ENCODE measurements around the gene TOR1AIP1.
A peak's percentile ranks its signal among the peaks of the same experiment; 100 is the strongest.
"Not testable (repeated sequence)": the region's sequence is repeated elsewhere in the genome, so short reads cannot be mapped to it uniquely, and the experiment has no call there.

Gene TOR1AIP1

DNA sequence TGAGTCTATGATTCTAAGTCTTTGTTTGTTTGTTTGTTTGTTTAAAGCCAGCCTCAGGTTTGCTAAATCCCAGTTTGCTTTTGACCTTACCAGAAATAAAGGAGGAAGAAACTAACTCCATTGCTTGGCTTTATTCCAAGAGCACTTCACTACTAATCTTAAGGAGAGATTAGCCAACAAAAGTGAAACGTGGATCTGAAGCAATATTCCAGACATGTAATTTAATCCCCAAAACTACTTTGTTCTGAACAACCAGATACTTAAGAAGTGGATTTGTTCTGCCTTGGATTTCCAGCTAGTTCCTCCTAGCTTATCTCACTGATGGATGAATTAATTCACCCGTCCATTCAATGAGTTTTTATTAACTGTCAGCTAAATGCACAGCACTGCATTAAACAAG lies 56.7 kb downstream of the TOR1AIP1 start:
- DNase-seq, result no peak

DNA sequence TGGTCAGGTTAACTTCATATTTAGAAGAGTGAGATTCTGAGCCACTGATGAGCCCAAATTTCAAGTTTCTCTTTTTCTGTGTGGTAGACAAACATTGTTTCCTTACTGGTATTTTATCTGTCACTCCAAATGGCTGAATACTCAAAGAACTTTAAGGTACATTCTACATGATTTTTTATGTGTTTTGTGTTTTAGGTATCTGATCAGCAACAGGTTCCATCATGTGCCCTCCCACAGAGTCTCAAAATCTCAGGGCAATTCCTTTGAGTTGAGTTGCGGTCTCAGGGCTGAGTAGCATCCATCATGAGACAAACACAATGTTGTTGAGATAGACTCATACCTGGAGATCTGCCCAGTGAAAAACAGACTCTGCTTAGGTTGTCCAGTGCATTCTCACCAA lies 57.9 kb downstream of the TOR1AIP1 start:
- no peak for DNase-seq

DNA sequence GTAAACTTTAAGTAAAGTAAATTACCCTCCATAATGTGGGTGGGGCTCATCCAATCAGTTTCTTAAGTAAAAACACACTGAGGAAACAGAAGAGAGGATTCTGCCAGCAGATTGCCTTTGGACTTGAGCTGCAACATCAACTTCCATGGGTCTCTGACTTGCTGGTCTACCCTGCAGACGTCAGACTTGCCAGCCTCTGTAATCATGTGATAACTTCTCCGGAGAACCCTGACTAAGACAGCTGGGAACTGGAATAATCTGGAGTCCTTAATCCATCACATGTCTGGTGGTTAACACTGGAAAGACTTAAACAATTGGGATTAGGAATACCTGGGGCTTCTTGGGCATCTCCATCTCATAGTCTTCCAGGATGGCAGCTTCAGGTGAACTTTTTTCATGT lies 59.4 kb downstream of the TOR1AIP1 start:
- no peak for DNase-seq

DNA sequence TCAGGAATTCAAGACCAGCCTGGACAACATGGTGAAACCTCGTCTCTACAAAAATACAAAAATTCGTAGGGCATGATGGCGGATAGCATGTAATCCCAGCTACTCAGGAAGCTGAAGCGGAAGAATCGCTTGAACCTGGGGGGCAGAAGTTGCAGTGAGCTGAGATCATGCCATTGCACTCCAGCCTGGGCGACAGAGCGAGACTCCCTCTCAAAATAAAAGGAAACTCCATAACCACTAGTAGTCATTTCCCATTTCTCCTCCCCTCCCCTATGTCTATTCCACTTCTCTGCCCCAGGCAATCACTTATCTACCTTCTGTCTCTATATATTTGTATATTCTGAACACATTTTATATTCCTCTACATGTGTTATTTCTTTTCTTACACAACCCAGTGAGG lies 68.6 kb downstream of the TOR1AIP1 start:
- DNase-seq, result no peak

DNA sequence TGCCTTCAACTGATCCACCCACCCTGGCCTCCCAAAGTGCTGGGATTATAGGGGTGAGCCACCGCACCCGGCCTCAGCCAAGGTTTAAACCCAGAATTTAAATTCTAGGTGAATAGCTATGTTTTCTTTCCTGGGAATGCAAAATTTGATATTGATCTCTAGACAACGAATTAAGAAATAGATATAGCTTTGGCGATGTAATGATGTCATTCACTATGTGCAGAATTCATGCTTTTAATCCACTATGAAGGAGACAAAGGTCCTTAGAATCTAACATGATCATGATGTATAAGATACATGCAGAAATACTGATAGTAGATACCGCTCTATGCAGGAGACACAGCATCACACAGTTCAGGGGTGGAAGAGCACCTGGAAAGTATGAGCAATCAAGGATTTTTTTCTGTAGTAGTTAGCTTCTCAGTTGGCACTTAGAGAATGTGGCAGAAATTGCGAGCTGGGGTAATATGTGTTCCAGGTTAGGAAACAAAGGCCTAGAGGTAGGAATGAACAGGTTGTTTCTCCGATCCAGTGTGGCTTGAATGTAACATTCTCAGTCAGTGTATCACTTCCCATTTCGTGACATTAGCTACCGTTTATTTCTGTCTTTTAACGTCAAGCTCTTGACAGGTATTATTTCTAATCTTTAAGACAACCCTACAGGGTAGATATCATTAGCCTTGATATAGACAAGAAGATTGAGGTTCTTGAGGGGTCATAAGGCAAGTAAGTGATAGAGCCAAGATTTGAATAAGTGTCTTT lies 69.5 kb downstream of the TOR1AIP1 start:
- DNase-seq, result no peak

DNA sequence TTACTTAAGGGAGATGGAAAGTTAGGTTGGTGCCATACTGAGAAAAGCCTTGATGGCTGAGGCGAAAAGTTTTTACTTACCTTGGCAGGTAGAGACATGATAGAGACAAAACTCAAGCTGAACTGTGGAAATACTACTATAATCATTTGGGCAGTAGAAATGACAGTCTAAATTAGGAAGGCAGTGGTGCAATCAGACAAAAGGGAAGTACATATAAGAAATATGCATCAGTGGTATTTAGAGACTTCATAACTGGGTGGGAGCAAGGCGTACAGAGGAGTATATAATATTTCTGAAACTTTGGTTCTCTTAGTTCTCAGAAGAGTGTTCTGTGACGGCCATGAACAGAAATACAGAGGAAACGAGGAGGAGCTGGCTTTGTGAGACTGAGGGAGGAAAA lies 70.1 kb downstream of the TOR1AIP1 start:
- no peak for DNase-seq

DNA sequence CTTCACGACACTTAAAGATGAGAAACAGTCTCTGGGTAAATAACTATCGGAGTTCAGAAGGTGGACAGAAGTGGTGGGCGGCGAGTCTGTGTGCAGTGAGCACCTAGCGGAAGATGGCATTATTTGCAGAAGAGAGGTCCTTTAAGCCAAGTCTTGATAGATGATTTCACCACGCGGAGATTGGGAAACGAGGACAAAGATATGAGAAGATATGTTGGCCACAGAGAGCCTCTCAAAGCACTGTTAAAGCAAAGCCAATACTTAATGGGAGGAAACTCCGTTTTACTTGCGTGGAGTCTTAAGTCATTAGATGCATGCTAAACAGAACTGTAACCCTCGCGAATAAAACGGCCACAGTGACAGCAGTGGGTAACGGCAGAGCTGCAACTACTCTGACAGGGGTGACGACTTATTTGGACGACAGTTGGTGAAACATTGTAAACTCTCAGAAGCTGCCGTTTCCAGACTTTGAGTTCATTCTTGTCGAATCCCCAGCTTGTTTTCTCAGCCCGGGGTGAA lies 71.9 kb downstream of the TOR1AIP1 start:
- peak; percentile 50 for DNase-seq

DNA sequence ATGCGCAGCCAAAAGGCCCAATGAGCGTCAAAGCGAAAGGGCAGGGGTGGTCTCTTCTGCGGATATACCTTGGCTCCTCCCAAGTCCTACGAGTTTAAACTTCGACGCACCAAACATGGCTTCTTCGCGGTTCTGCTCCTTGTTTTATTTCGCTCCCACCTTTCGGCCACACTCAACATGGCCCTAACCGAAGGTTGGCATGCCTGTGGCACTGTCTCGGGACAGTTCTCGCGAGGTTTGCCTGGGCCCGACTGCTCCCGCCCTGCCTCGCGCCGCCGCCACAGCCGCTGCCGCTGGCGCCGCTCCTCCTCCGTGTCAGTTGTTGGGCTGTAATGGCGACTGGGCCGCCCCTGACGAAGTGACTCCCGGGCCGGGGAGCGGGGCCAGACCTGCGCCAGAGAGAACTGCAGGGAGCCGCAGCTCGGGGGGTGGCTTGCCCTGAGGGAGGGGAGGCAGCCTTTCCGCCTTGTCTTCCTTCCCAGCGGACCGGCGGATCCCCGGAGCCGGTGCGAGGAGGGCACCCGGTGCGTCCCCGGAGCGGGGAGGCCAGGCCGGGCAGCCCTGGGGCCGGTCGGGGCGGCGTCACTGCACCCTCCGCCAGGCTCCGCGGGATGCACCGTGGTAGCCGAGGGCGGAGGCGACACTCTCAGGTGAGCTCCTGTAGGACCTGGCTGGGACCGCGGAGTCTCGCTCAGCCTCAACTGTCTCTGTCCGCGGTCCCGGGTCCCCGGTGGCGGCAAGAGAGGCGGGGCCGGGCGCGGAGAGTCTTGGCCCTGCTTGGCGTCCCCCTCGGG lies 72.6 kb downstream of the TOR1AIP1 start, which contains the start of gene CEP350:
CEP350 (plus strand) TSS at position 318 of the 794 bp plus-strand sequence. CDS start 31,372 bp downstream, outside the sequence.
- peak; percentile 99 for DNase-seq

DNA sequence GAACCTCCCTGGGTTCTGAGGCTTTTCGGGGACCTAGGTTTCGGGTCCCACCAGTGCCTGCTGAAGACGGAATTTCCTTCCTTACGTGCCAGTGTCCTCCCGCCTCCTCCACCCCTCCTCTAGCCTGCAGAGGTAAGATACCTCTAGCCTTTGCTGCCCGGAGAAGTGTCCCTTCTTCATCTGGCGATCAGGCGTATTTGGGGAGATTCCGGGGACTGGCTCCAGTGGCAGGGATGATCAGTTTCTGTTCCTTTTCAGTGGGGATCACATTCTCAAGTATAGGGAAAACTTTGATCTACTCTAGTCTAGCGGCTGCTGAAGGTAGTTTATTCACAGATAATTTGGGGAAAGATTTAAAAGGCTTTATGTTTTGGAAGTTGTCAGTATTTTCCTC lies 73.2 kb downstream of the TOR1AIP1 start:
- DNase-seq, result peak; percentile 53

DNA sequence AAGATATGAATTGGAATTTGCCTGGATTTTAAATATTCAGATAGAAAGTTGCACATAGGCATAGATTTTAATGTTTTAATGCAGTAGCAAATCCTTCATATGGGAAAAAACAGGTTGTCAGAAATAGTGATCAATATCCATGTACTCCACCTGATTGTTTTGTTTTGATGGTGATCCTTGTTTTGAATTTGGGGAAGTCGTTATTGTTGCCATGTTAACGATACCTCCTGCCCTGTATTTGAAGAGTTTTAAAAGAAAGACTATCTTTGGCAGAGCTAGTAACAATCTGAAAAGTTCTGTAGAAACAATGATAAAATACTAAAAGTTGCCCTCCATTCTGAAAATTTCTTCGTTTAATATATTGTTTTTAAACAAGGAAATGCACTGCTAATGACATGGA lies 73.6 kb downstream of the TOR1AIP1 start:
- no peak for DNase-seq

DNA sequence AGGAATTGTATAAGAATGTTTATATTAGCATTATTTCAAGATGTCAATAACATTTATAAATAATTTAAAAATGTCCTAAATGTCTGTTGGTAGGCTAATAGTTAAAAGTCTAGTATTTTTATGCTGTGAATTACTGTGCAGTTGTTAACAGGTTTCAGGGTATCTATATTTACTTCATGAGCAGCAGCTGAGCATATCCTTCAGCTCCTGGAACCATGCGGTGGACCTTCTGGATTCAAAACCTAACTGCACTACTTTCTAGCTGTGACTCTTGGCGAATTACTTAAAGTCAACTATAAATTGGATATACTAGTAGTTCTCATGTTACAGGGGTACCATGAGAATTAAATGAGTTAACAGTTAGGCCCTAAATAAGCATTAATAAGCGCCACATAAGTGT lies 76.3 kb downstream of the TOR1AIP1 start:
- no peak for DNase-seq

DNA sequence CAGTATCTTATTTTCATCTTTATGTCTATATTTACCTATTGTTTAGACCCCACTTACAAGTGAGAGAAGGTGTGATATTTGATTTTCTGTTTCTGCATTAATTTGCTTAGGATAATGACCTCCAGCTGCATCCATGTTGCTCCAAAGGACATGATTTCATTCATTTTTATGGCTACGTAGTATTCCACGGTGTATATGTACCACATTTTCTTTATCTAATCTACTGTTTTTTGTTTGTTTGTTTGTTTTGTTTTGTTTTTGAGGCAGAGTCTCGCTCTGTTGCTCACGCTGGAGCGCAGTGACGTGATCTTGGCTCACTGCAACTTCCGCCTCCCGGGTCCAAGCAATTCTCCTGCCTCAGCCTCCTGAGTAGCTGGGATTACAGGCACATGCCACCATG lies 80.1 kb downstream of the TOR1AIP1 start:
- not testable (repeated sequence) for DNase-seq

DNA sequence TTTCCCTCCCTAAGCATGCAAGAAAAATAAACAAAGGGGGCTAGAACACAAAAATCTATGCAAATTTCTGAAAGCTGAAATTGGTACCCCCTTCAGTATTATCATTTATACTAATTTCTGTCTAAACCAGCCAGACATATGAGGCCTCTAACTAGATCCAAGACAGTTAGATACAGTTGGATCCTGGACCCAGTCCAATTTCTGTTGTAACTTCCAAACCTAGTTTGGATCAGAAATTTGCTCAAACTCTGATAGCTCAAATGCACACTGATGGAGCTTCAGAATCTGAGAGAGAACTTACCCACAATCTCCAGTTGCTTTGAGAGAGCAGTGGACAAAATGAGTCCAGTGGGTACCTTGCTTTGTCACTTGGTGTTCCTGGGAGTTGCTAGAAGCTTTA lies 84.5 kb downstream of the TOR1AIP1 start:
- no peak for DNase-seq

DNA sequence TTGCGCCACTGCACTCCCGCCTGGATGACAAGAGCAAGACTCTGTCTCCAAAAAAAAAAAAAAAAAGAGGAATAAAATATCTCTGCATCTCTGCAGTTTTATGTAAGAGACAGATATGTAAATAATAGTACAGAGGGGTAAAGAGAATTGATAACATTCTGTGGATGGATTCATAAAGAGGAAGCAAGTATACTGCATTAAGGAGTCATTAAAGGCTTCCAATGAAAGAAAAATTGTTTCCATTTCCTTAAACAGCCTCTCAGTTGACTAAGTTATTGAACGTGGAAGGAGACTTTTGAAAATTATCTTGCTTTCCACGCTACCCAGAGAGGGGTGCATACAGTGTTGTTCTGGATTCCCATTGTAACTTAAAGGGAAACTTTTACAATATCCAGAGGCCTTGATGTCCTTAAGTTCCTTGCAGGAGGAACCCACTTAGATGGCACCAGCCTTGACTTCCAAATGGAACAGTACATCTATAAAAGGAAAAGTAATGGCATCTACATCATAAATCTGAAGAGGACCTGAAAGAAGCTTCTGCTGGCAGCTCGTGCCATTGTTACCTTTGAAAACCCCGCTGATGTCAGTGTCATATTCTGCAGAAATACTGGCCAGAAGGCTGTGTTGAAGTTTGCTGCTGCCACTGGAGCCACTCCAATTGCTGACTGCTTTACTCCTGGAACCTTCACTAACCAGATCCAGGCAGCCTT lies 86.4 kb downstream of the TOR1AIP1 start:
- DNase-seq, result no peak

DNA sequence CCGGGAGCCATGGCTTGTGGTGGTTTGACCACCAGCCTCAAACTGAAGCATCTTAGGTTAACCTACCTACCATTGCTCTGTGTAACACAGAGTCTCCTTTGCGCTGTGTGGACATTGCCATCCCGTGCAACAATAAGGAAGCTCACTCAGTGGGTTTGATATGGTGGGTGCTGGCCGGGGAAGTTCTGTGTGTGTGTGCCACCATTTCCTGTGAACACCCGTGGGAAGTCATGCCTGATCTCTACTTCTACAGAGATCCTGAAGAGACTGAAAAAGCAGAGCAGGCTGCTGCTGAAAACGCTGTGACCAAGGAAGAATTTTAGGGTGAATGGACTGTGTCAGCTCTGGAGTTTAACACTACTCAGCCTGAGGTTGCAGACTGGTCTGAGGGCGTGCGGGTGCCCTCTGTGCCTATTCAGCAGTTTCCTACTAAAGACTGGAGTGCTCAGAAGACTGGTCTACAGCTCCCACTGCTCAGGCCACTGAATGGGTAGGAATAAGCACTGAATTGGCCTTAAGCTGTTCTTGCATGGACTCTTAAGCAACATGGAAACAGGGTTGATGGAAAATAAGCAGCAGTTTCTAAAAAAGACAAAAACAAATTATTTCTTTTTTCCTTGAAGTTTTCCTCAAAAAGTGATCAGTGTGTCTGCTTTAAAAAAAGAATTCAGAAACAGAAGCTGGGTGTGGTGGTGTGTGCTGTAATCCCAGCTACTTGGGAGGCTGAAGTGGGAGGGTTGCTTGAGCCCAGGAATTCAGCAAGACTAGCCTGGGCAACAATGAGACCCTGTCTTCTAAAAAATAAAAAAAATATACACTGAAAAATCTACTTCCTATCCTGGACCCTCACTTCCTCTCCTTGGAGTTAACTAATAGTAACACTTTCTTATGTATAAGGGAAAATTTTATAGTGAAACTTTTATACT lies 87.2 kb downstream of the TOR1AIP1 start:
- DNase-seq, result no peak

All from NCI-H146 (cell line).